Trophoblast cell (in vitro differentiated cells and primary cell): Measurements from ENCODE around the gene RAB6B.

Experiments
- DNase-seq, 2 donors: peaks; one replicate each; pipeline ENCODE4 v3.0.0-alpha.2; 2016
- H2AFZ ChIP-seq: 2 replicates; pipeline ENCODE4 v1.6.1; 2013; ENCODE audit warnings: low read length, moderate library complexity, mild to moderate bottlenecking; ENCODE audit not compliant: insufficient read depth, poor library complexity
- H2AK5ac ChIP-seq: 2 replicates; pipeline ENCODE4 v1.6.1; 2013; ENCODE audit warnings: mild to moderate bottlenecking, low read length
- H2BK120ac ChIP-seq: 2 replicates; pipeline ENCODE4 v1.6.1; 2013; ENCODE audit warnings: low read length, mild to moderate bottlenecking, moderate library complexity; ENCODE audit not compliant: insufficient read depth, poor library complexity
- H2BK12ac ChIP-seq: 2 replicates; pipeline ENCODE4 v1.6.1; 2013; ENCODE audit warnings: mild to moderate bottlenecking, low read length, moderate library complexity
- H2BK5ac ChIP-seq: 2 replicates; pipeline ENCODE4 v1.6.1; 2013; ENCODE audit warnings: low read length, low read depth, moderate library complexity, mild to moderate bottlenecking; ENCODE audit not compliant: poor library complexity
- H3K14ac ChIP-seq: 2 replicates; pipeline ENCODE4 v1.6.1; 2013; ENCODE audit warnings: mild to moderate bottlenecking, low read length
- H3K18ac ChIP-seq: 2 replicates; pipeline ENCODE4 v1.6.1; 2013; ENCODE audit warnings: mild to moderate bottlenecking, low read length
- H3K23ac ChIP-seq: 2 replicates; pipeline ENCODE4 v1.6.1; 2013; ENCODE audit warnings: low read length
- H3K27ac ChIP-seq: 2 replicates; pipeline ENCODE4 v1.5.1; 2013; ENCODE audit warnings: low read depth, mild to moderate bottlenecking, inconsistent platforms, low read length, moderate library complexity
- H3K27me3 ChIP-seq: 2 replicates; pipeline ENCODE4 v1.6.1; 2013; ENCODE audit warnings: inconsistent platforms, mild to moderate bottlenecking, low read length, moderate library complexity; ENCODE audit not compliant: insufficient read depth
- H3K36me3 ChIP-seq, 2 experiments: 1 replicate in 1 of 2; 2 replicates in 1 of 2; pipeline ENCODE4 v1.6.1; 2013; ENCODE audit warnings: low read length in 2 of 2, mild to moderate bottlenecking in 2 of 2, moderate library complexity in 1 of 2; ENCODE audit not compliant: insufficient read depth in 2 of 2, control insufficient read depth in 1 of 2
- H3K4ac ChIP-seq: 2 replicates; pipeline ENCODE4 v1.6.1; 2013; ENCODE audit warnings: low read depth, mild to moderate bottlenecking, low read length, moderate library complexity
- H3K4me1 ChIP-seq, 2 experiments: 1 replicate in 1 of 2; 2 replicates in 1 of 2; pipeline ENCODE4 v1.6.1; 2013; ENCODE audit warnings: low read length in 2 of 2, mild to moderate bottlenecking in 2 of 2, moderate library complexity in 1 of 2; ENCODE audit not compliant: insufficient read depth in 2 of 2, control insufficient read depth in 1 of 2
- H3K4me2 ChIP-seq: 2 replicates; pipeline ENCODE4 v1.6.1; 2013; ENCODE audit warnings: inconsistent platforms, mild to moderate bottlenecking, low read length, moderate library complexity
- H3K4me3 ChIP-seq: 2 replicates; pipeline ENCODE4 v1.5.1; 2013; ENCODE audit warnings: mild to moderate bottlenecking, low read depth, low read length, inconsistent platforms
- H3K79me1 ChIP-seq: one replicate; pipeline ENCODE4 v1.6.1; 2013; ENCODE audit warnings: low read length
- H3K79me2 ChIP-seq: 2 replicates; pipeline ENCODE4 v1.6.1; 2013; ENCODE audit warnings: low read length, mild to moderate bottlenecking; ENCODE audit not compliant: control insufficient read depth, insufficient read depth, poor library complexity
- H3K9ac ChIP-seq: 2 replicates; pipeline ENCODE4 v1.6.1; 2013; ENCODE audit warnings: mild to moderate bottlenecking, low read length
- H3K9me3 ChIP-seq: 2 replicates; pipeline ENCODE4 v1.6.1; 2013; ENCODE audit warnings: low read depth, mild to moderate bottlenecking, control low read depth, inconsistent platforms, low read length; ENCODE audit not compliant: insufficient read depth
- H4K12ac ChIP-seq: 2 replicates; pipeline ENCODE4 v1.6.1; 2013; ENCODE audit warnings: low read depth, mild to moderate bottlenecking, low read length, moderate library complexity
- H4K8ac ChIP-seq: 2 replicates; pipeline ENCODE4 v1.6.1; 2013; ENCODE audit warnings: low read depth, mild to moderate bottlenecking, low read length, moderate library complexity
- H4K91ac ChIP-seq: one replicate; pipeline ENCODE4 v1.6.1; 2013; ENCODE audit warnings: low read depth, mild to moderate bottlenecking, low read length, moderate library complexity
- WGBS: extraction: QIAGEN DNeasy Blood & Tissue Kit; methylation state at CpG from one replicate; pipeline ENCODE4 v1.1.7; 2013; ENCODE audit warnings: missing lambda C conversion rate; ENCODE audit not compliant: insufficient read length, insufficient coverage; ENCODE audit errors: extremely low coverage; 5-methylcytosine and 5-hydroxymethylcytosine counted together

RAB6B gene

DNA sequence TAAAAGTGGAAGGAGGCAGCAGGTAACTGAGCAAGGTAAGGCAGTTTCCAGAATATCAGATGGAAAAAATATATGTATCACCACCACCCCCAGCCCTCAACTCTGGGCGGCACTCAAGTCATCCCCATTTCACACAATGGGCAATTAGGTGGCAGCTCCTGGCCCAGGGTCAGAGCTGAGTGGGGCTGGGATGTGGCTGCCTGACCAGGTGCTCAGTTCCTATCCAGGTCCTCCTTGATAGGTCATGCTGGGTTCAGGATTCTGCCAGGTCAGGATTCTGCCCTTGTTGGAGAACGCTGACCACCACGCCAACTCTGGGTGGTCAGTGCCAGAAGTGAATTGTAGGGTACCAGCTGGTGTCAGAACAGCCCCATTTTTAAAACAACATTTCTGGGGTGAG, 29.5 kb downstream of the RAB6B start:
- Histone ChIP-seq H4K12ac (no peak overlapping the region), H3K9me3 (no peaks in the 10 kb centered on the region)
- no CpG with 5 or more reads among the region's 3 CpGs for WGBS

DNA sequence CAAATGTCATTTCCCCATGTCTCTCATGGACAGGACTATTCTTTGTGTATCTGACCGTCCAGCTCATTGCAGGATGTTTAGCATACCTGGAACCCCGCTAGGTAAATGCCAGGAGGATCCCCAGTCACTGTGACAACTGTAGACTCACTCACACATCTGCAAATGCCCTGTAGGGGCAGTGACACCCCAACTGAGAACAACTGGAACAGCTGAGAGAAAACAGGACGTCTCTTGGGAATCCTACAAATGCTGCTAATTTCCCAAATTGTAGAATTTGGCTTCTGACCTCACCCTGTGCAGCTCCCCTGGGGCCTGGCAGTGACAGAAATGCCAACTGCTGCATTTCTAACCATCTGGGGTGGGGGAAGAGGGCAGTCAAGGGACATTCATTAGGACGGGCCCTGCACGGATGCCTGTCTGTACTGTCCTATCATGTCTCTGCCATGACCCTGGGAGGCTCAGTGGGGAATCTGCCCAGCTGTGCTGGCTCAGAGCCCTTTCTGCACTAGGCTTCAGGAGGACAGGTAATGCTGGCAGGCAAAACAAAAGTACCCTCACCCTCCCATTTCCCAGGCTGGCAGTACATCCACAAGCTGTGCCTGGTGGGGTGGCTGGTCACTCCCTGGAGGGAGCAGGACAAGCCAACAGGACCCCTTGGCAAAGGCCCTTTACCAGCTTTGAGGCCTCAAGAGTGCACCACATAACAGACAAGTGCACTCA, 30.4 kb downstream of the RAB6B start:
- no peaks in the 10 kb centered on the region for H3K79me2 ChIP-seq
- H3K4ac ChIP-seq, result no peak overlapping the region
- H3K9me3 ChIP-seq, result no peaks in the 10 kb centered on the region
- no peak overlapping the region for H2BK5ac ChIP-seq
- no peaks in the 10 kb centered on the region for H3K79me1 ChIP-seq
- H2AK5ac ChIP-seq, result no peak overlapping the region
- no peak overlapping the region for H3K4me2 ChIP-seq
- H4K91ac ChIP-seq, result no peak overlapping the region
- H2AFZ ChIP-seq, result no peak overlapping the region
- no peak overlapping the region for H3K9ac ChIP-seq
- no peak overlapping the region for H3K18ac ChIP-seq
- no peak overlapping the region for H4K8ac ChIP-seq
- H2BK120ac ChIP-seq, result no peak overlapping the region
- H3K36me3 ChIP-seq, result no peaks in the 10 kb centered on the region
- no peaks in the 10 kb centered on the region for H3K4me1 ChIP-seq
- WGBS, result no CpG with 5 or more reads among the region's 5 CpGs
- H3K27me3 ChIP-seq, result no peaks in the 10 kb centered on the region
- no peak overlapping the region for H4K12ac ChIP-seq
- no peak overlapping the region for H3K14ac ChIP-seq
- no peak for DNase-seq
- H2BK12ac ChIP-seq, result no peak overlapping the region
- no peak overlapping the region for H3K27ac ChIP-seq
- H3K23ac ChIP-seq, result no peak overlapping the region
- no peak overlapping the region for H3K4me3 ChIP-seq

More for the DNA sequence above, 29.5 kb downstream of the RAB6B start:
- Histone ChIP-seq H3K23ac (no peak overlapping the region), H3K79me1 (no peaks in the 10 kb centered on the region), H3K27ac (no peak overlapping the region), H3K9ac (no peak overlapping the region), H2AK5ac (no peak overlapping the region), H3K27me3 (no peaks in the 10 kb centered on the region), H2BK120ac (no peak overlapping the region), H4K91ac (no peak overlapping the region), H2BK12ac (no peak overlapping the region), H2BK5ac (no peak overlapping the region), H3K18ac (no peak overlapping the region), H3K4me2 (no peak overlapping the region), H3K4ac (no peak overlapping the region), H3K36me3 (no peaks in the 10 kb centered on the region), H2AFZ (no peak overlapping the region), H4K8ac (no peak overlapping the region), H3K14ac (no peak overlapping the region), H3K79me2 (no peaks in the 10 kb centered on the region), H3K4me1 (no peaks in the 10 kb centered on the region), H3K4me3 (no peak overlapping the region)
- DNase-seq, result no peak

DNA sequence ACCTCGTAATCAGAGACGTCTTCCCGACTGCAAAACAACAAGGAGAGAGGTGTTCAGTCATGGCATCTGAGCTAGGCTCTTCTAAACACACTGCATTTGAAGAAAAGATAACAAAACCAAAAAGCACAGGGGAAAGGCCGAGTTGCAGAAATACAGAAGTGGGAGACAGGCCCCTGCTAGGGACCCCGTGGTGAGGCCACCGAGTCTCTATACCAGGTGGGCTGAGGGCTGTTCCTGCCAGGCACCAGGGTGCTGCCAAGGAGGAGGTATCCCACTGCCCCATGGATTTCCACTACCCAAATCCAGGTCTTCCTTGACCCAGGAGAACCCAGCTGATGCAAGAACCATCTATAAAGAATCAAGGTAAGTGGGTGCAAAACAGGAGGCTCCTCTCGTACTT, 31.1 kb downstream of the RAB6B start:
- Histone ChIP-seq H3K18ac (no peak overlapping the region), H3K79me1 (no peaks in the 10 kb centered on the region), H3K14ac (no peak overlapping the region), H3K9ac (no peak overlapping the region), H3K4me1 (no peaks in the 10 kb centered on the region), H3K23ac (no peak overlapping the region), H3K79me2 (no peaks in the 10 kb centered on the region), H3K36me3 (no peaks in the 10 kb centered on the region), H2AK5ac (no peak overlapping the region), H2BK12ac (no peak overlapping the region), H2BK120ac (no peak overlapping the region), H3K27me3 (no peaks in the 10 kb centered on the region), H3K4ac (no peak overlapping the region), H3K9me3 (no peaks in the 10 kb centered on the region), H3K4me3 (no peak overlapping the region), H3K27ac (no peak overlapping the region), H3K4me2 (no peak overlapping the region), H2BK5ac (no peak overlapping the region), H2AFZ (no peak overlapping the region), H4K91ac (no peak overlapping the region), H4K8ac (no peak overlapping the region), H4K12ac (no peak overlapping the region)
- no peak for DNase-seq
- WGBS, result no CpG with 5 or more reads among the region's 7 CpGs

DNA sequence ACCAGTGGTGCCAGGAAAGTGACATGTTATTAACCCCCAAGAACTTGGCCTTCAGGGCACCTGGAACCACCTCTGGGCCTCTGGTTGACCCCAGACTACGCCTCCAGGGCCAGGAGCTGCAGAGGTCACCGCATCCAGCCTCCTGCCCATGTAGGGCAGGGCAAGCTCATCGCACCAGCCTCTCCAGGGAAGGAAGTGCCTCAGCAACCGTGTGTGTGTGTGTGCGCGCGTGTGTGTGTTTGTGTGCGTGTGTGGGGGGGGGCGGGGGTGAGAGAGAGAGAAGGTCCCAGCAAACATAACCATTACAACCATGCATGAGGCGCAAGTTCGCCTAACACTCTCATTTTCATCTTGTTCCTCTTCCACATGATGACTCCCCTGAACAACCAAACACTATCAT, 31.8 kb downstream of the RAB6B start:
- H3K27ac ChIP-seq, result no peak overlapping the region
- no peak overlapping the region for H3K4me3 ChIP-seq
- no peak overlapping the region for H3K23ac ChIP-seq
- no peak overlapping the region for H2BK120ac ChIP-seq
- H3K27me3 ChIP-seq, result no peaks in the 10 kb centered on the region
- no peak overlapping the region for H2BK12ac ChIP-seq
- no peak overlapping the region for H3K9ac ChIP-seq
- H3K14ac ChIP-seq, result no peak overlapping the region
- no peaks in the 10 kb centered on the region for H3K36me3 ChIP-seq
- H3K4ac ChIP-seq, result no peak overlapping the region
- no peaks in the 10 kb centered on the region for H3K79me2 ChIP-seq
- H3K79me1 ChIP-seq, result no peaks in the 10 kb centered on the region
- no peak overlapping the region for H2AFZ ChIP-seq
- no peak overlapping the region for H2BK5ac ChIP-seq
- no peak overlapping the region for H4K91ac ChIP-seq
- H4K12ac ChIP-seq, result no peak overlapping the region
- no peaks in the 10 kb centered on the region for H3K9me3 ChIP-seq
- H4K8ac ChIP-seq, result no peak overlapping the region
- no peak overlapping the region for H3K4me2 ChIP-seq
- no peaks in the 10 kb centered on the region for H3K4me1 ChIP-seq
- no peak overlapping the region for H3K18ac ChIP-seq
- H2AK5ac ChIP-seq, result no peak overlapping the region
- DNase-seq, result no peak
- WGBS, result no CpG with 5 or more reads among the region's 11 CpGs
